ENCODE data around the gene CCL13. TPM values are rescaled to one million over a fixed set of nuclear protein-coding genes. Genes with fewer than 3 reads are reported as not detected.
A peak's percentile ranks its signal among the peaks of the same experiment; 100 is the strongest.

CCL13 gene
- total and polyA plus RNA-seq, 10 of the 15 experiments (the other 5 are each of a cell fraction or from before 2014, with no cell fraction given): not detected

DNA sequence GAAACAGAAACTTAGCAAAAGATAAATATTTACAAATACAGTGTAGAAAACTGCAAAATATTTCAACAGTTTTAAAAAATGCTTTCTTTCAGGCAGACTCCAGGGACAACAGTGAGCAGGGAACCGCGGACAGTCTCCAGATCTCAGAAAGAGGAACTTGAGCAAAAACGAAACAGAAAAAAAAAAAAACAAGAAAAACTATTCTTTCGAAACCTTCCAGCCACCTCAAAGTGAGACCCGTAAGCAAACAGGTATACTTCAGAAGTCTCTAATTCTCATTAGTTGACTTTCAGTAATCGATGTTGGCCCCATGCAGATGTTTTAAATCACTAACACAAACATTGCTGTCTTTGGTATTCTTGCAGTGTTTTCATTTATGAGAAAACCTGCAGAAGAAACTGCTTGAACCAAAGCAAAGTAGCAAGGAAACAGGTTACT lies 22.4 kb downstream of the CCL13 start (continued):
- TF ChIP-seq IKZF1 (conservative IDR thresholded peaks at IDR 0.05) (peak; percentile 38), SPI1 (IDR thresholded peaks at IDR 0.05; ENCODE audit: borderline replicate concordance, insufficient read depth, low read depth, low read length) (peak; percentile 72)

DNA sequence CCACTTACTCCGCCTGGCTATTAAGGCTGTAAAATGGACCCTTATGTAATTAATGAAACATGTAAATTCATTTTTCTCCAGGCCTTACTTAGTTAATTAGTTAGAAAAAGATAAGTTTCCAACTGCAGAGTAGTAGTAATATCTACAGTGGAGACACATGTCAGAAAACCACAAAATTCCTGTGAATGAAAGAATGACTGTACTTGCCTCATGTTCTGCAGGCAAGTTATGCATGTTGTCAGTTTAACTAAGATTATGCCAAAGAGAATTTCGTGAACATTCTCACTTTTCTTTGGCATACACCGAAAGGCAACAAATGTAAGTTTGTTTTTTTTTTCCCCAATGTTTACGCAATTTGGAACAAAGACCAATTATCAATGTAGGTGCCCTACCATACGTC lies 23.6 kb downstream of the CCL13 start:
- intact Hi-C loops (cut with micrococcal nuclease; ENCODE audit: unreplicated experiment) (loop anchor here (10.0 kb wide), 1 partner anchor 415 kb away; no protein-coding TSS in a partner anchor), in situ Hi-C loops (cut with MboI) (no loop called here)
- TF ChIP-seq ATF7 (IDR thresholded peaks at IDR 0.05; ENCODE audit: low read depth): no peak
- TF ChIP-seq STAT3 (IDR thresholded peaks at IDR 0.05; ENCODE audit: low read depth, low read length): no peak
- no peak for TF ChIP-seq SIX5 (IDR thresholded peaks at IDR 0.05; ENCODE audit: low read depth, low read length, severe bottlenecking)
- no peak for TF ChIP-seq KLF5 (IDR thresholded peaks at IDR 0.05; ENCODE audit: partially characterized antibody)
- ChIA-PET SMC1A (ENCODE audit: uncharacterized antibody, unreplicated experiment) (no interaction called here), CTCF (interaction anchor here (0.6 to 1.8 kb wide), 5 partner anchors 9 to 207 kb away, joined by 3 to 12 read pairs (median 3); no protein-coding TSS in a partner anchor), POLR2A (no interaction called here), RAD21 (ENCODE audit: unreplicated experiment) (no interaction called here)
- Histone ChIP-seq H3K27ac (ENCODE audit: control insufficient read depth, insufficient read depth) (no peak overlapping the region), H3K9ac (ENCODE audit: control insufficient read depth, insufficient read depth, low read length) (no peak overlapping the region), H3K4me3 (no peak overlapping the region), H3K9me3 (replicated peaks; ENCODE audit: control insufficient read depth, insufficient read depth, low read length) (no peaks in the 10 kb centered on the region; the same call in 1 of the 3 replicates), H3K4me1 (ENCODE audit: control insufficient read depth, insufficient read depth, low read length) (peaks cover 28% of the 10 kb centered on the region), H3K4me2 (ENCODE audit: control insufficient read depth, insufficient read depth) (no peak overlapping the region), H3K36me3 (ENCODE audit: control insufficient read depth in 2 of 2, insufficient read depth in 2 of 2, low read length in 1 of 2) (no peaks in the 10 kb centered on the region), H3K79me2 (ENCODE audit: control insufficient read depth, insufficient read depth, low read length) (no peaks in the 10 kb centered on the region), H4K20me1 (ENCODE audit: control insufficient read depth, insufficient read depth) (no peaks in the 10 kb centered on the region), H3K27me3 (replicated peaks in 1 of 2; ENCODE audit: control insufficient read depth in 2 of 2, insufficient read depth in 2 of 2, low read length in 1 of 2) (no peaks in the 10 kb centered on the region; a peak in 1 of 4 replicates), H2AFZ (ENCODE audit: control insufficient read depth, low read depth, low read length) (no peak overlapping the region)
- FAIRE-seq (no peak), DNase-seq (ENCODE audit: low read depth, low spot score) (no peak), ATAC-seq (no peak)
- WGBS (ENCODE audit: insufficient coverage, insufficient replicate concordance, low lambda C conversion rate, missing lambda C conversion rate): 62% methylated on average over 5 of the region's 5 CpGs
- no TSS peak for BruUV-seq (replicated peaks)

All from GM12878 (cell line).